Mucosa of descending colon (tissue), 3 donors: ENCODE data around the gene SLC16A12. TPM values are rescaled to one million over a fixed set of nuclear protein-coding genes. Genes with fewer than 3 reads are reported as not detected.

Experiments used
- ATAC-seq: fragments of 200-7000 bp; cut with Tn5 transposase; one replicate; pipeline ENCODE4 v1.9.1; 2020; ENCODE audit warnings: mild to moderate bottlenecking, moderate library complexity
- DNase-seq, 3 donors: peaks; one replicate each; pipeline ENCODE4 v3.0.0-alpha.2; 2020
- H3K36me3 ChIP-seq: fragments of 200-600 bp; one replicate; pipeline ENCODE4 v1.8.0; 2021; ENCODE audit warnings: low read depth, mild to moderate bottlenecking
- H3K4me1 ChIP-seq: fragments of 200-600 bp; one replicate; pipeline ENCODE4 v1.8.0; 2021; ENCODE audit warnings: low read depth, mild to moderate bottlenecking
- H3K4me3 ChIP-seq: fragments of 200-600 bp; one replicate; pipeline ENCODE4 v1.8.0; 2021; ENCODE audit warnings: mild to moderate bottlenecking
- H3K9me3 ChIP-seq: fragments of 200-600 bp; one replicate; pipeline ENCODE4 v1.8.0; 2021; ENCODE audit warnings: mild to moderate bottlenecking
- CTCF ChIP-seq: fragments of 200-600 bp; IDR thresholded peaks from one replicate; pipeline ENCODE4 v1.8.0; 2022; ENCODE audit warnings: antibody characterized with exemption, mild to moderate bottlenecking
- intact Hi-C, 2 donors: fragments of 100-400 bp; cut with DNase I in 1 of 2; cut with micrococcal nuclease in 1 of 2; formaldehyde crosslinking; loops; one replicate each; pipeline versions ENCODE4 v1.11.0 to v1.11.1; 2022; cut with DNase I, micrococcal nuclease
- long read RNA-seq, 2 donors: library from polyadenylated mRNA; unstranded; transcript quantifications; one replicate each; pipeline ENCODE4 v2.0.0, GENCODE V29; 2019 to 2021
- total RNA-seq, 3 donors: library from RNA; stranded (reverse); fragmentation: NEBNext Ultra II Directional in 2 of 3; extraction: Animal tissue kit (Norgen Biotek cat#: 25700) in 2 of 3; gene quantifications; one replicate each; pipeline versions ENCODE4 v1.2.1 to v1.2.4, GENCODE V29; 2021 to 2023
- donor health status: DM: no; HTN: no; CAD: no; lungs with moderate emphysema.
- donor health status: DM: no; HTN: no; CAD: no.
- donor health status: DM: no; HTN: yes; CAD: no.

Gene SLC16A12, protein sequence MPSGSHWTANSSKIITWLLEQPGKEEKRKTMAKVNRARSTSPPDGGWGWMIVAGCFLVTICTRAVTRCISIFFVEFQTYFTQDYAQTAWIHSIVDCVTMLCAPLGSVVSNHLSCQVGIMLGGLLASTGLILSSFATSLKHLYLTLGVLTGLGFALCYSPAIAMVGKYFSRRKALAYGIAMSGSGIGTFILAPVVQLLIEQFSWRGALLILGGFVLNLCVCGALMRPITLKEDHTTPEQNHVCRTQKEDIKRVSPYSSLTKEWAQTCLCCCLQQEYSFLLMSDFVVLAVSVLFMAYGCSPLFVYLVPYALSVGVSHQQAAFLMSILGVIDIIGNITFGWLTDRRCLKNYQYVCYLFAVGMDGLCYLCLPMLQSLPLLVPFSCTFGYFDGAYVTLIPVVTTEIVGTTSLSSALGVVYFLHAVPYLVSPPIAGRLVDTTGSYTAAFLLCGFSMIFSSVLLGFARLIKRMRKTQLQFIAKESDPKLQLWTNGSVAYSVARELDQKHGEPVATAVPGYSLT
- under 1 TPM; 0.12 to 0.47 (median 0.23) TPM for total RNA-seq
- long read RNA-seq, donor 1, partial matches to known transcripts: 0 of 1 reads
- long read RNA-seq, donor 1, other reads (novel, unspliced or antisense): 1 of 1 reads
- long read RNA-seq, donor 2: 0 reads

DNA sequence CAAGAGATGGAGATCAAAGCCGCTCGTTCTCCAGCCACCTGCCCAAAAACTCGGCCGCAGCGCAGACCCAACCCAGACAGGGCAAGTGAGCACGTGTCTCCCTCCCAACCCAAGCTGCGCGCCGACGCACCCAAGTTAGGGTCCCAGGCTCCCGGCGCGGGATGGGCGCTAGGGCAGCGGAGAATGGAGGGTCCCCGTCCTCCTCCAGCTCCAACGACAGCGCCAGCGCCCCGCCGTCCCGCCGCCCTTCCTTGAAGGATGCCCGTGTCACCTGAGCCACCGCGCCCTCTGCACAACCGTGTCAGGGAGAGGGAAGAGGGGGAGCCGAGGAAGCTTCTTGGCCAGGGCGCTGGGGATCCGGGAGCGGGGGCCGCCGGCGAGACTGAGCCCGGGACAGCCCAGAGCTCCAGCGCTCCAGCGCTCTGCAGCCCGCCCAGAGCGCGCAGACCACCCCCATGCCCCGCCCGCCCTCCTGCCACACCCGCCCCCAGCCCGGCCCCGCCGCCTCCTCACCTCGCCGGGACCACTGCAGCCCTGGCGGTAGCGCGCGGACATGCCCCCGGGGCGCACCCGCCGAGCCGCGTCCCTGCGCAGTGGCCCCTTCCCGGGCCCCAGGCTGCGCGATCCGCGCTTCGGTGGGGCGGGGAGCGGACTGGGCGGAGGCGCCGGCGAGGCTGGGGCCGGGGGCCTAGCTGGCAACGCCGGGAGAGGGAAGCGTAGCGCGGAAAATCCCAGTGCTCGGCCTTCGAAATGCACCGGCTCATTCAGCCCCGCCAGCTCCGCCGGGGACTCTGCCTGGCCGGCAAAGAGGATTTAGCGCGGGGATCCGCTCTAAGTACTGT, at the start of gene SLC16A12:
Gene SLC16A12 (minus strand): TSS at position 424 of the 842 bp plus-strand sequence. CDS start 73,016 bp downstream, outside the sequence.
- TF ChIP-seq CTCF: no peak
- peak; percentile 35 for ATAC-seq
- Histone ChIP-seq H3K9me3 (no peaks in the 10 kb centered on the region), H3K4me1 (peaks cover 8% of the 10 kb centered on the region), H3K4me3 (no peak within 1 kb of the TSS), H3K36me3 (no peaks in the 10 kb centered on the region)
- no peak for DNase-seq
- intact Hi-C loops: no loop called here

DNA sequence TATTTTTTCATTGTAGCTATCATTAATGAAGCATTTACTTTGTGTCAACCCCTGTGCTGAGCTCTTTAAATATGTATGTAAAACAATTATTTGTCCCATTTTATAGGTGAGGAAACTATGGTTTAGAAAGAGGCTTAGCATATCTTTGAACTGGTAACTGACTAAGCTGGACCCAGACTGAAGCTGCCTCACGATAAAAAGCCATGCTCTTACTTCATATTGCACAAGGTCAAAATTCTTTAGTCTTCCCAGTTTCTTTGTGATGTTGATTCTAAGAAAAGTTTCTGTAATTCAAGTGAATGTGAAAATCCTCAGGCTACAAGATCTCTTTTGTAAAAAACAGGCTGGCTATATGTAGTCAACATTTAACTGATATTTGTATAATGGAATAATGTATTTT, 46.6 kb upstream of the SLC16A12 start:
- Histone ChIP-seq H3K4me1 (no peaks in the 10 kb centered on the region), H3K9me3 (no peaks in the 10 kb centered on the region), H3K36me3 (no peaks in the 10 kb centered on the region), H3K4me3 (no peak overlapping the region)
- no peak for TF ChIP-seq CTCF
- ATAC-seq: no peak
- intact Hi-C loops: no loop called here
- DNase-seq: no peak

DNA sequence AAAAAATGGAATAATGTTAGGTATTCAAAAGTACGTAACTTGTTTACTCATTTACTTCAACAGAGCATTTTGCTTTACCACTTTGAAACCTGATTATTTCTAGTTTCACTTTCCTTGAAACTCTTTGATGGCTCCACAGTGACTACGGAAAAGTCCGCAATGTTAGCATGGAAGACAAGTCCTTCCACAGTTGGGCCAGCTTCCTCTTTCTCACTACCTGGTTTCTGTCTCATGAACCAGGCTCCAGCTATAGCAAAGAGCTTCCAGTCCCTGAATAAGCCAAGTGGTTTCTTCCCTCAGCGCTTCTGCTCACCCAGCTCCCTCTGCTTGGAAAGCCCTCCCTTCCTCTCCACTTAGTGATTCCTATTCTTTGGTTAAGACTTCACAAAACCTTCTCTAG, 44.8 kb upstream of the SLC16A12 start:
- intact Hi-C loops: no loop called here

GRCh38 chr10:89576696-89577095, 41.3 kb upstream of the SLC16A12 start:
- no peak for TF ChIP-seq CTCF
- Histone ChIP-seq H3K36me3 (no peaks in the 10 kb centered on the region), H3K9me3 (no peaks in the 10 kb centered on the region), H3K4me1 (no peaks in the 10 kb centered on the region), H3K4me3 (no peak overlapping the region)
- ATAC-seq: no peak
- intact Hi-C loops: no loop called here
- no peak for DNase-seq

More for the DNA sequence above, 44.8 kb upstream of the SLC16A12 start:
- TF ChIP-seq CTCF: no peak
- ATAC-seq (no peak), DNase-seq (no peak)
- Histone ChIP-seq H3K9me3 (no peaks in the 10 kb centered on the region), H3K4me1 (no peaks in the 10 kb centered on the region), H3K4me3 (no peak overlapping the region), H3K36me3 (no peaks in the 10 kb centered on the region)

- no peak for TF ChIP-seq CTCF
- Histone ChIP-seq H3K9me3 (no peaks in the 10 kb centered on the region), H3K36me3 (no peaks in the 10 kb centered on the region), H3K4me1 (no peaks in the 10 kb centered on the region), H3K4me3 (no peak overlapping the region)
- intact Hi-C loops: no loop called here
- ATAC-seq: no peak
- DNase-seq: no peak
Observed at GRCh38 chr10:89576022-89576421, 40.6 kb upstream of the SLC16A12 start.
